K562 (cell line): ENCODE data around the gene NFKBIA. TPM values are rescaled to one million over a fixed set of nuclear protein-coding genes. Genes with fewer than 3 reads are reported as not detected.
A peak's percentile ranks its signal among the peaks of the same experiment; 100 is the strongest.

Source experiments
- ATAC-seq: fragments of 200-7000 bp; cut with Tn5 transposase; 3 replicates; pipeline ENCODE4 v1.9.1; 2020; ENCODE audit warnings: moderate library complexity
- BruUV-seq: library from RNA; stranded (reverse); fragments of 400-500 nt; replicated peaks from 2 replicates; lab custom pipeline; 2021; lab: Mats Ljungman, UMichigan
- CTCF ChIA-PET: fragments of 300-600 bp; formaldehyde crosslinking; extraction: SDS; loops from one replicate; lab custom pipeline; 2021; ENCODE audit warnings: low intra/inter-chr PET ratio; lab: Yijun Ruan, JAX
- POLR2A ChIA-PET: fragments of 300-600, 350-650 bp; sonication (Branson Sonifier 250); formaldehyde crosslinking; extraction: SDS; loops from one replicate; lab custom pipeline; 2021; ENCODE audit warnings: antibody characterized with exemption, inconsistent platforms; lab: Yijun Ruan, JAX
- DNase-seq, 4 experiments: peaks; one replicate each; pipeline versions ENCODE4 v3.0.0 to v3.0.0-alpha.2; 2011 to 2018; ENCODE audit warnings: low spot score in 3 of 4, mixed read lengths in 3 of 4; ENCODE audit errors: extremely low read depth in 1 of 4
- FAIRE-seq: peaks from 2 replicates; lab custom pipeline; 2011; peaks lifted over from hg19 to GRCh38; lab: Jason Lieb, UNC
- H2AFZ ChIP-seq: 2 replicates; pipeline ENCODE4 v1.6.0; 2011; ENCODE audit warnings: low read depth, low read length, control low read depth, inconsistent platforms
- H3K27ac ChIP-seq: fragments of 200-600 bp; 3 replicates; pipeline ENCODE4 v1.8.0; 2011; ENCODE audit warnings: low read depth, mild to moderate bottlenecking, control low read depth, inconsistent platforms, low read length, moderate library complexity, mixed read lengths; ENCODE audit errors: extremely low read depth
- H3K27me3 ChIP-seq, 2 experiments: fragments of 300-600 bp in 1 of 2; 2 replicates in 1 of 2; 3 replicates in 1 of 2; pipeline versions ENCODE4 v1.6.0 to v1.8.0; 2011; ENCODE audit warnings: inconsistent platforms in 2 of 2, low read length in 2 of 2, mild to moderate bottlenecking in 1 of 2, mixed read lengths in 1 of 2, moderate library complexity in 1 of 2; ENCODE audit not compliant: control insufficient read depth in 2 of 2, insufficient read depth in 2 of 2
- H3K36me3 ChIP-seq: fragments of 300-600 bp; 3 replicates; pipeline ENCODE4 v1.8.0; 2011; ENCODE audit warnings: mild to moderate bottlenecking, low read length, inconsistent platforms; ENCODE audit not compliant: control insufficient read depth, insufficient read depth
- H3K4me1 ChIP-seq, 2 experiments: fragments of 200-600 bp in 1 of 2; replicated peaks in 1 of 2; 2 replicates in 1 of 2; 3 replicates in 1 of 2; pipeline versions ENCODE4 v1.5.1 to v1.8.0; 2011; ENCODE audit warnings: inconsistent platforms in 2 of 2, low read length in 2 of 2, mild to moderate bottlenecking in 1 of 2, mixed read lengths in 1 of 2, moderate library complexity in 1 of 2; ENCODE audit not compliant: control insufficient read depth in 2 of 2, insufficient read depth in 2 of 2
- H3K4me2 ChIP-seq: 2 replicates; pipeline ENCODE4 v1.6.1; 2011; ENCODE audit warnings: low read length, control low read depth, inconsistent platforms, mixed read lengths; ENCODE audit not compliant: insufficient read depth
- H3K4me3 ChIP-seq: fragments of 200-600 bp; sonication (generic), shearing (Covaris generic); 2 replicates; pipeline ENCODE4 v1.5.1; 2016; ENCODE audit warnings: control low read depth, inconsistent platforms
- H3K79me2 ChIP-seq: fragments of 200-600 bp; 3 replicates; pipeline ENCODE4 v1.8.0; 2011; ENCODE audit warnings: low read length, inconsistent platforms; ENCODE audit not compliant: control insufficient read depth, insufficient read depth
- H3K9ac ChIP-seq, 2 experiments: 2 replicates each; pipeline versions ENCODE4 v1.6.0 to v1.6.1; 2011; ENCODE audit warnings: low read depth in 2 of 2, low read length in 2 of 2, control low read depth in 1 of 2, inconsistent platforms in 1 of 2, mild to moderate bottlenecking in 1 of 2, mixed read lengths in 1 of 2; ENCODE audit not compliant: insufficient read depth in 1 of 2
- H3K9me1 ChIP-seq: one replicate; pipeline ENCODE4 v1.6.0; 2011; ENCODE audit warnings: inconsistent platforms, mild to moderate bottlenecking, low read length, moderate library complexity; ENCODE audit not compliant: control insufficient read depth, insufficient read depth
- H3K9me3 ChIP-seq: replicated peaks from 2 replicates; pipeline ENCODE4 v1.5.1; 2011; ENCODE audit warnings: low read depth, low read length, inconsistent platforms; ENCODE audit not compliant: control insufficient read depth, insufficient read depth
- H4K20me1 ChIP-seq: replicated peaks from 2 replicates; pipeline ENCODE4 v1.6.1; 2011; ENCODE audit warnings: low read length, inconsistent platforms, mixed read lengths; ENCODE audit not compliant: control insufficient read depth, insufficient read depth
- ADNP ChIP-seq: fragments of 200-800 bp; sonication (Bioruptor generic); IDR thresholded peaks from 2 replicates; pipeline ENCODE4 v1.6.1; 2016; ENCODE audit warnings: missing genetic modification characterization, missing compliant biosample characterization
- BCOR ChIP-seq: fragments of 450-650 bp; IDR thresholded peaks from 2 replicates; pipeline ENCODE4 v1.6.1; 2016
- BHLHE40 ChIP-seq: IDR thresholded peaks from 2 replicates; pipeline ENCODE4 v1.6.1; 2011; ENCODE audit warnings: low read length, improper control_type of control experiment
- CBFB ChIP-seq: sonication (generic); formaldehyde crosslinking; IDR thresholded peaks from 2 replicates; pipeline ENCODE4 v1.4.0; 2020; ENCODE audit warnings: mild to moderate bottlenecking, missing genetic modification reagents
- CHD1 ChIP-seq: fragments of 200-600 bp; sonication (generic); IDR thresholded peaks from one replicate; pipeline ENCODE4 v1.6.1; 2012; ENCODE audit warnings: mild to moderate bottlenecking, moderate library complexity, low read length, inconsistent platforms
- ESRRB ChIP-seq: fragments of 250-450 bp; sonication (Bioruptor Pico); IDR thresholded peaks from 2 replicates; pipeline ENCODE4 v1.5.0; 2020; ENCODE audit warnings: mild to moderate bottlenecking, moderate library complexity, borderline replicate concordance
- HDAC2 ChIP-seq: fragments of 450-650 bp; IDR thresholded peaks from 2 replicates; pipeline ENCODE4 v1.6.1; 2016; ENCODE audit warnings: mild to moderate bottlenecking
- HINFP ChIP-seq: fragments of 450-650 bp; conservative IDR thresholded peaks from 2 replicates; pipeline ENCODE4 v1.6.1; 2016; ENCODE audit warnings: missing genetic modification characterization, low read depth, mild to moderate bottlenecking, control low read depth, missing compliant biosample characterization
- KDM1A ChIP-seq, 2 experiments: fragments of 450-650 bp; IDR thresholded peaks; 2 replicates each; pipeline ENCODE4 v1.6.1; 2016; ENCODE audit warnings: mild to moderate bottlenecking in 2 of 2
- MBD2 ChIP-seq: sonication (generic); IDR thresholded peaks from 2 replicates; pipeline ENCODE4 v1.6.1; 2016; ENCODE audit warnings: low read depth, borderline replicate concordance
- RBM25 ChIP-seq: fragments of 200-400 bp; formaldehyde crosslinking; IDR thresholded peaks from 2 replicates; pipeline ENCODE4 v1.6.1; 2018; ENCODE audit warnings: low read length, low read depth, moderate library complexity; ENCODE audit not compliant: severe bottlenecking
- RCOR1 ChIP-seq, 2 experiments: IDR thresholded peaks; 2 replicates each; pipeline ENCODE4 v1.6.1; 2012; ENCODE audit warnings: low read depth in 2 of 2, low read length in 2 of 2, borderline replicate concordance in 1 of 2, improper control_type of control experiment in 1 of 2
- RFX1 ChIP-seq: fragments of 450-650 bp; IDR thresholded peaks from 2 replicates; pipeline ENCODE4 v1.6.1; 2016; ENCODE audit warnings: mild to moderate bottlenecking, moderate library complexity
- SMARCA5 ChIP-seq: fragments of 450-650 bp; IDR thresholded peaks from 2 replicates; pipeline ENCODE4 v1.6.1; 2016
- ZBED1 ChIP-seq: IDR thresholded peaks from 2 replicates; pipeline ENCODE4 v1.6.1; 2014
- ZNF197 ChIP-seq: fragments of 200-800 bp; sonication (Bioruptor generic); IDR thresholded peaks from 2 replicates; pipeline ENCODE4 v1.6.1; 2016; ENCODE audit warnings: low read depth, missing genetic modification characterization, missing compliant biosample characterization
- WGBS: fragments of 100-300 bp; shearing (Covaris generic); methylation state at CpG from one replicate; pipeline ENCODE4 v1.1.6; 2016; ENCODE audit warnings: low coverage, mixed read lengths; ENCODE audit not compliant: insufficient coverage; ENCODE audit errors: missing lambda C conversion rate; 5-methylcytosine and 5-hydroxymethylcytosine counted together
- in situ Hi-C: fragments of 300-500 bp; cut with MboI; formaldehyde crosslinking; loops from 4 replicates; pipeline ENCODE4 v1.15.0; 2018; ENCODE audit warnings: inconsistent platforms, mixed read lengths
- intact Hi-C: fragments of 100-400 bp; cut with micrococcal nuclease; formaldehyde crosslinking; loops from 2 replicates; pipeline ENCODE4 v1.14.2; 2022
- polyA plus RNA-seq, 8 experiments: library from polyadenylated mRNA; depleted of rRNA in 4 of 8; stranded (reverse) in 5 of 8; unstranded in 3 of 8; fragments of >200 nt; fragmentation: Nextera tagmentation in 2 of 8; fragmentation: Illumina TruSeq in 1 of 8; extraction: Ambion mirVana in 2 of 8; extraction: Trizol in 1 of 8; gene quantifications; 2 replicates each; pipeline versions ENCODE4 v1.2.1 to v1.2.3, GENCODE V29; 2011 to 2014; ENCODE audit warnings: inconsistent platforms in 1 of 8, missing spikeins in 1 of 8
- total RNA-seq, 7 experiments: library from RNA; depleted of rRNA in 6 of 7; stranded (reverse); fragments of >200 nt in 6 of 7; fragmentation: Illumina TruSeq in 2 of 7; extraction: Trizol in 2 of 7; gene quantifications; 2 replicates each; pipeline versions ENCODE4 v1.2.1 to v1.2.3, GENCODE V29; 2011 to 2021; ENCODE audit warnings: low replicate concordance in 1 of 7

The NFKBIA gene
- total and polyA plus RNA-seq, 9 of the 15 experiments (the other 6 are each of a cell fraction or from before 2014, with no cell fraction given): 6.9 to 31.8 (median 18.2) TPM

GRCh38 chr14:35366521-35366976 is 38.0 kb downstream of the NFKBIA start:
- H2AFZ ChIP-seq: peak overlapping the region; percentile 92
- POLR2A ChIA-PET: interaction anchor here (1.0 to 1.6 kb wide), 2 partner anchors 14 to 36 kb away, joined by 3 to 11 read pairs; no protein-coding TSS in a partner anchor
- 0 out of 2 replicates have a peak, but pooled peaks cover 2% of the 10 kb centered on the region for H3K9me3 ChIP-seq
- peak overlapping the region; percentile 81 to 93 for H3K9ac ChIP-seq
- DNase-seq (no peak), FAIRE-seq (no peak), ATAC-seq (no peak)
- intact Hi-C loops (loop anchor here (5.0 kb wide), 3 partner anchors 34 to 74 kb away; partner anchors contain the start of genes NFKBIA and PSMA6), in situ Hi-C loops (no loop called here)
- H3K79me2 ChIP-seq: no peaks in the 10 kb centered on the region; the same call in 2 of the 3 replicates
- no peaks in the 10 kb centered on the region; a peak in 1 of 5 replicates for H3K27me3 ChIP-seq
- H3K4me1 ChIP-seq: peaks cover 43 to 54% of the 10 kb centered on the region in 2 experiments
- WGBS: 58% methylated on average over 7 of the region's 8 CpGs
- no peaks in the 10 kb centered on the region for H3K36me3 ChIP-seq
- peak overlapping the region; percentile 75; the same call in 1 of the 2 replicates for H3K4me2 ChIP-seq
- H3K27ac ChIP-seq: peak overlapping the region; percentile 99
- BruUV-seq: no TSS peak
- H3K9me1 ChIP-seq: no peaks in the 10 kb centered on the region
- CTCF ChIA-PET: no interaction called here
- H4K20me1 ChIP-seq: no peaks in the 10 kb centered on the region
- no peak overlapping the region for H3K4me3 ChIP-seq
- TF ChIP-seq BCOR (peak; percentile 93), CBFB (CRISPR knock-in tag) (no peak), RCOR1 (IDR thresholded peaks at IDR 0.05; ENCODE audit: borderline replicate concordance in 1 of 2, low read depth in 2 of 2, low read length in 2 of 2) (peak in 1 of 2 experiments; percentile 59; a peak in 1 of 4 replicates), MBD2 (no peak), KDM1A (IDR thresholded peaks at IDR 0.05) (peak; percentile 62 to 83), HINFP (no peak), ESRRB (CRISPR knock-in tag) (no peak), ADNP (tag) (peak; percentile 91), ZNF197 (no peak), HDAC2 (peak; percentile 75; the same call in 1 of the 2 replicates), RFX1 (no peak), SMARCA5 (peak; percentile 57), CHD1 (no peak), ZBED1 (no peak), RBM25 (peak; percentile 94), BHLHE40 (no peak)
